PC-3 (cell line): ENCODE data around the gene C2CD5.

Experiments used
- CTCF ChIP-seq: fragments of 300-600 bp; sonication (generic); conservative IDR thresholded peaks from 2 replicates; pipeline ENCODE4 v1.5.1; 2017; ENCODE audit warnings: antibody characterized with exemption, low read depth, mild to moderate bottlenecking, low read length
- EZH2 ChIP-seq: fragments of 300-600 bp; sonication (generic); IDR thresholded peaks from one replicate; pipeline ENCODE4 v1.6.1; 2017; ENCODE audit warnings: antibody characterized with exemption, mild to moderate bottlenecking, low read length; ENCODE audit not compliant: unreplicated experiment
- EZH2phosphoT487 ChIP-seq: fragments of 300-600 bp; sonication (generic); IDR thresholded peaks from 2 replicates; pipeline ENCODE4 v1.6.1; 2018; ENCODE audit warnings: mild to moderate bottlenecking, antibody characterized with exemption, low read length, borderline replicate concordance

- TF ChIP-seq EZH2 (no peak), CTCF (no peak), EZH2phosphoT487 (no peak)
Measured at GRCh38 chr12:22477166-22477893, 67.0 kb downstream of the C2CD5 start.
